ENCODE data around the gene DPH3. TPM values are rescaled to one million over a fixed set of nuclear protein-coding genes. Genes with fewer than 3 reads are reported as not detected.

DPH3 gene
- total RNA-seq, 4 donors from 2014 or later: 17.8 to 33.8 (median 24.3) TPM

DNA sequence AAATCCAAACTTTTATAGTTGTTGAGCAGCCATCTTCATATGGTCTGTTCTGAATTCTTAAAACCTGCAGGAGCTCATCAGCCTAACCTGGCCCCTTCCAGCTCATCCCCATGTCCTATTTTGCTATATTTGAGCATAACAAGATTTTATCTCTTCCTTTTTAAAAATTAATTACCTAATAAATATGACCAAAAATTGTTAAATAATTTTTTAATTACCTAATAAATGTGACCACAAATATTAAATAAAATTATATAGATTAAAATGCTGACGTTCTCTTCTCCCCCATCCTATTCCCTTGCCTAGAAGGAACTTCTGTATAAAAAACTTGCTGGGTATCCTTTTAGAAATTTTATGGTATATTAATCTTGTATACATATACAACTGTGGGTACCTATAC, 44.0 kb upstream of the DPH3 start:
- Histone ChIP-seq H3K27me3 (no peaks in the 10 kb centered on the region), H3K27ac (no peak overlapping the region), H3K4me1 (peaks cover 0 to 23% (median 2%) of the 10 kb centered on the region in 4 donors), H3K36me3 (peaks cover 0 to 22% (median 0%) of the 10 kb centered on the region in 3 donors), H3K9me3 (no peaks in the 10 kb centered on the region), H3K4me3 (no peak overlapping the region)
- no peak for TF ChIP-seq CTCF (IDR thresholded peaks at IDR 0.05)
- no peak for TF ChIP-seq POLR2A (IDR thresholded peaks at IDR 0.05)
- no peak for DNase-seq

DNA sequence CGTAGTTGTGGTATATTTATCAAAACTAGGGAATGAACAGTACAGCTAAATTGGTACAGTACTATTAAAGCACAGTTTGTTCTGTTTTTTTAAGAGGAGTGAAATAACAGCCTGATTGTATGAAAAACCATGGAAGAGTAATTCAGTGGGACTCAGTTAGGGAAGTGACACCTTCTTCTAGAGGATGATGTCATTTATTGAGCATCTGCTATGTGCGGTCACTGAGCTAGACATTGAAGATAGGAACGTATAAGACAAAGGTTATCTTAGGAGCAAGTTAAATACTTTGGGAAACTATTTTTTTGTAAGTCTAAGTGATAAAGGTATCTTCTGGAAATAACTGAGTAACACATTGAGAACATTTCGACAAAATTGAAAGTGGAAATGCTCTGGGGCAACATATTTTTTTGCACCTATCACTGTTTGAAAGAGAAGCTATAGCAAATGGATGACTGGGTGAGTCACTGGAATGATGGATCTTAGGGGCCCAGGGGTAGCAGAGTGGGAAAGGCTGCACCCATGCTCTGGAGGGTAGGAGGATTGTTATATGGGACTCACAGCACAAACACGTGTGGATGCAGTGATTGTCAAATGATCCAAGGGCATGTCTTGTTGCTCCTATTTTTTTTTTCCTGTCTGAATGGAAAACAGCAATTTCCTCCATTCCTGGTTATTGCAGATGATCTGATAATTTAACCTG, 43.2 kb upstream of the DPH3 start:
- TF ChIP-seq POLR2A (IDR thresholded peaks at IDR 0.05): no peak
- Histone ChIP-seq H3K9me3 (no peaks in the 10 kb centered on the region), H3K4me3 (no peak overlapping the region), H3K27me3 (no peaks in the 10 kb centered on the region), H3K27ac (no peak overlapping the region), H3K4me1 (peaks cover 0 to 23% (median 2%) of the 10 kb centered on the region in 4 donors), H3K36me3 (peaks cover 0 to 20% (median 0%) of the 10 kb centered on the region in 3 donors)
- no peak for DNase-seq

GRCh38 chr3:16305111-16305541, 40.4 kb upstream of the DPH3 start:
- Histone ChIP-seq H3K4me3 (no peak overlapping the region), H3K4me1 (peaks cover 0 to 8% (median 4%) of the 10 kb centered on the region in 4 donors), H3K27me3 (no peaks in the 10 kb centered on the region), H3K27ac (peak overlapping the region in 3 of 4 donors; percentile 25 to 53 (median 52)), H3K36me3 (peaks cover 0 to 29% (median 0%) of the 10 kb centered on the region in 3 donors), H3K9me3 (no peaks in the 10 kb centered on the region)
- DNase-seq: peak in 2 of 3 donors; percentile 72
- no peak for TF ChIP-seq CTCF (IDR thresholded peaks at IDR 0.05)
- no peak for TF ChIP-seq POLR2A (IDR thresholded peaks at IDR 0.05)

GRCh38 chr3:16304061-16305010, 39.6 kb upstream of the DPH3 start:
- Histone ChIP-seq H3K4me3 (no peak overlapping the region), H3K4me1 (peaks cover 0 to 8% (median 4%) of the 10 kb centered on the region in 4 donors), H3K9me3 (no peaks in the 10 kb centered on the region), H3K36me3 (peaks cover 0 to 29% (median 0%) of the 10 kb centered on the region in 3 donors), H3K27ac (peak overlapping the region in 3 of 4 donors; percentile 25 to 53 (median 52)), H3K27me3 (no peaks in the 10 kb centered on the region)
- no peak for TF ChIP-seq CTCF (IDR thresholded peaks at IDR 0.05)
- TF ChIP-seq POLR2A (IDR thresholded peaks at IDR 0.05): no peak
- no peak for DNase-seq

GRCh38 chr3:16303037-16303575, 38.4 kb upstream of the DPH3 start:
- no peak for DNase-seq
- Histone ChIP-seq H3K9me3 (no peaks in the 10 kb centered on the region), H3K4me3 (no peak overlapping the region)

More at GRCh38 chr3:16303037-16303575, 38.4 kb upstream of the DPH3 start:
- TF ChIP-seq POLR2A (IDR thresholded peaks at IDR 0.05) (no peak), CTCF (IDR thresholded peaks at IDR 0.05) (no peak)
- peaks cover 0 to 8% (median 4%) of the 10 kb centered on the region in 4 donors for H3K4me1 ChIP-seq
- H3K27ac ChIP-seq: peak overlapping the region in 2 of 4 donors; percentile 15 to 64
- H3K27me3 ChIP-seq: no peaks in the 10 kb centered on the region
- peaks cover 0 to 31% (median 0%) of the 10 kb centered on the region in 3 donors for H3K36me3 ChIP-seq
